ENCODE data around the gene ME3. TPM values are rescaled to one million over a fixed set of nuclear protein-coding genes. Genes with fewer than 3 reads are reported as not detected.

Gene ME3
- total RNA-seq, 4 donors from 2014 or later, result 15.9 to 94.9 (median 51.3) TPM

DNA sequence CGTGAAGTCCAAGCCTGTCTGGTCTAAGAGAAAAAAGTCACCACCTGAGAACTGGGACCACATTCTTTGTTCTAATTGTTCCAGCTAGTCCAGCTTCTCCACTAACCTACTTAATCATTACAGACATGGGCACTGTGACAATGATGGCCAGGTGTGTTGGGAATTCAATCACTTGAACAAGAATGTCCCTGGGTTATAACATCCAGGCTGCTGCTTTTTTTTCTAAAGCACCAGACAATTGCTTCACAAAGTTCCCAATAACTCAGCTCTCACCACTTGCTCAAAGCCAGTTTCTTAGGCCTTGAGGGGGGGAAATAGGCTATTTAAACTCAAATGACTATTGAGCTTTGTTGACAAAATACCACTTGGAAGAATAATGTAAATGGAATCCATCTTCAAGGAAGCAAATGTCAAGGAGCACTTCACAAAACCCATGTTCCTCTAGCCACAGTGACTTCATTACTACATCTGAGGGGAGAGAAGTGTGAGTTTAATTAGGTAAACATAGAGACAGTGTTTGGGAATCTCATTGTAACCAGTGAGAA lies 80.3 kb downstream of the ME3 start:
- TF ChIP-seq, protein P1, sequence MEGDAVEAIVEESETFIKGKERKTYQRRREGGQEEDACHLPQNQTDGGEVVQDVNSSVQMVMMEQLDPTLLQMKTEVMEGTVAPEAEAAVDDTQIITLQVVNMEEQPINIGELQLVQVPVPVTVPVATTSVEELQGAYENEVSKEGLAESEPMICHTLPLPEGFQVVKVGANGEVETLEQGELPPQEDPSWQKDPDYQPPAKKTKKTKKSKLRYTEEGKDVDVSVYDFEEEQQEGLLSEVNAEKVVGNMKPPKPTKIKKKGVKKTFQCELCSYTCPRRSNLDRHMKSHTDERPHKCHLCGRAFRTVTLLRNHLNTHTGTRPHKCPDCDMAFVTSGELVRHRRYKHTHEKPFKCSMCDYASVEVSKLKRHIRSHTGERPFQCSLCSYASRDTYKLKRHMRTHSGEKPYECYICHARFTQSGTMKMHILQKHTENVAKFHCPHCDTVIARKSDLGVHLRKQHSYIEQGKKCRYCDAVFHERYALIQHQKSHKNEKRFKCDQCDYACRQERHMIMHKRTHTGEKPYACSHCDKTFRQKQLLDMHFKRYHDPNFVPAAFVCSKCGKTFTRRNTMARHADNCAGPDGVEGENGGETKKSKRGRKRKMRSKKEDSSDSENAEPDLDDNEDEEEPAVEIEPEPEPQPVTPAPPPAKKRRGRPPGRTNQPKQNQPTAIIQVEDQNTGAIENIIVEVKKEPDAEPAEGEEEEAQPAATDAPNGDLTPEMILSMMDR (IDR thresholded peaks at IDR 0.05), result no peak
- no peak for TF ChIP-seq POLR2A (IDR thresholded peaks at IDR 0.05)
- H3K27ac ChIP-seq, result peak overlapping the region in 2 of 4 donors; percentile 62 to 75
- H3K36me3 ChIP-seq, result no peaks in the 10 kb centered on the region
- DNase-seq, result no peak
- H3K4me3 ChIP-seq, result no peak overlapping the region
- H3K4me1 ChIP-seq, result peaks cover 0 to 14% (median 0%) of the 10 kb centered on the region in 4 donors
- no peaks in the 10 kb centered on the region for H3K27me3 ChIP-seq
- no peaks in the 10 kb centered on the region for H3K9me3 ChIP-seq

DNA sequence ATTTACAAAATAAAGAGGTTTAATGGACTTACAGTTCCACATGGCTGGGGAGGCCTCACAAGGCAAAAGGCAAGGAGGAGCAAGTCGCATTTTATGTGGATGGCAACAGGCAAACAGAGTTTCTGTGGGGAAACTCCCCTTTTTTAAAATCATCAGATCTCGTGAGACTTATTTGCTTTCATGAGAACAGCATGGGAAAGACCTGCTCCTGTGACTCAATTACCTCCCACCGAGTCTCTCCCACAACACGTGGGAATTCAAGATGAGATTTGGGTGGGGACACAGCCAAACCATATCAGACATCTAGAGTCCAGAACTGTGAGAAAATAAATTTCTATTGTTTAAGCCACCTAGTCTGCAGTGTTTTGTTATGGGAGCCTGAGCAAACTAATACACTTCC lies 80.8 kb downstream of the ME3 start:
- Histone ChIP-seq H3K36me3 (no peaks in the 10 kb centered on the region), H3K27ac (peak overlapping the region in 1 of 4 donors; percentile 62), H3K9me3 (no peaks in the 10 kb centered on the region), H3K27me3 (no peaks in the 10 kb centered on the region), H3K4me3 (no peak overlapping the region), H3K4me1 (peaks cover 0 to 17% (median 0%) of the 10 kb centered on the region in 4 donors)
- no peak for DNase-seq
- TF ChIP-seq POLR2A (IDR thresholded peaks at IDR 0.05), result no peak
- TF ChIP-seq, protein P1 (IDR thresholded peaks at IDR 0.05), result no peak

DNA sequence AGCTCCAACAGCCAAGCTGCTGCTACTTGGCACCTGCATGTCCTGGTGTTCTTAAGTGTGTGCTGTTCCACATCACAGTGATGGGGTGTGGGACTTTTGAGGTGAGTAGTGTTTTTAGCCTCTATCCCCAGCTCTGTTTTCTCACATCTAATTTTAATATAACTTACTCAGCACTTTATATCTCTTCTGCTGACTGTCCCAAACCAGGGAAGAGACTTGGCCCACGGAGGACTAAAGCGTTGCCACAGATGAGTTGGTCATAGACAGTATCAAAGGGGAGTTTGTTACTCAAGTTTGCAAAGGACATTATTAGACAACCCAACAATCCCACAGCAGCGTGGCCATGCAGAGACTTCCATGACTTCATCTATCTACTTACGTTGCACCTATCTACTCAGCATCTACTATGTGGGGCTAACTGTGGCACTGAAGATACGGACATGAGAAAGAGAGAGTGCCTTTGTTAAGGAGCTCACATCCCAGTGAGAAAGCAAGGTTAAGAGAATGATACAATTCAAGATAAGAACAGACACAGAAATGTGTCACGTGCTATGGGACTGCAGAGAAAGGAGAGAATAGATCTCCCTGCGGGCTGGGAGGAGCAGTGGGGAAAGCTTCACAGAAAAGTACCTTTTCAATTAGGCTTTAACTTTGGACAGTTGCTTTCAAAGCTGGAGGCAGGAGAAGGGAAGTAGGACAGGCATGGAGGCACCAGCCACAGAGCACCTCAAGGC lies 82.4 kb downstream of the ME3 start:
- TF ChIP-seq, protein P1 (IDR thresholded peaks at IDR 0.05), result no peak
- Histone ChIP-seq H3K27me3 (no peaks in the 10 kb centered on the region), H3K9me3 (no peaks in the 10 kb centered on the region), H3K4me3 (no peak overlapping the region), H3K27ac (no peak overlapping the region), H3K4me1 (peaks cover 0 to 17% (median 0%) of the 10 kb centered on the region in 4 donors), H3K36me3 (no peaks in the 10 kb centered on the region)
- DNase-seq, result no peak

DNA sequence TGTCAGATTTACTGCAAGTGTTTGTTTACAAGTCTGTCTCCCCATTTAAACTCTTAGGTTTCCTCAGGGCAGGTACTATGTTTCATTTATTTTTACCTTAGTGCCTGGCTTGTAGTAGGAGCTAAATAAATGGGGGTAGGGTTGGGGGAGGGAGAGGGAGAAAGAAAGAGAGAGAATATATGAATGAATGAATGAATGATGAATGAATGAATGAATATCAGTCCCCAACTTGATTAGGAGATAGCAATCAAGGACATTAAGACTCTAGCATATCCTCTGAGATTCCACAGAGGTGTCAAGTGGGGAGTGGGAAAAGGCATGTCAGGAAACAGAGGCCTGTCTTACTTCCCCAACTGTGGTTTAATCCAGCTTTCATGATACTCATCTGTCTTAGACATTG lies 83.2 kb downstream of the ME3 start:
- Histone ChIP-seq H3K9me3 (no peaks in the 10 kb centered on the region), H3K4me1 (peaks cover 0 to 17% (median 0%) of the 10 kb centered on the region in 4 donors), H3K27ac (no peak overlapping the region), H3K36me3 (no peaks in the 10 kb centered on the region), H3K4me3 (no peak overlapping the region), H3K27me3 (no peaks in the 10 kb centered on the region)
- TF ChIP-seq POLR2A (IDR thresholded peaks at IDR 0.05), result no peak
- TF ChIP-seq, protein P1 (IDR thresholded peaks at IDR 0.05), result no peak
- DNase-seq, result no peak

DNA sequence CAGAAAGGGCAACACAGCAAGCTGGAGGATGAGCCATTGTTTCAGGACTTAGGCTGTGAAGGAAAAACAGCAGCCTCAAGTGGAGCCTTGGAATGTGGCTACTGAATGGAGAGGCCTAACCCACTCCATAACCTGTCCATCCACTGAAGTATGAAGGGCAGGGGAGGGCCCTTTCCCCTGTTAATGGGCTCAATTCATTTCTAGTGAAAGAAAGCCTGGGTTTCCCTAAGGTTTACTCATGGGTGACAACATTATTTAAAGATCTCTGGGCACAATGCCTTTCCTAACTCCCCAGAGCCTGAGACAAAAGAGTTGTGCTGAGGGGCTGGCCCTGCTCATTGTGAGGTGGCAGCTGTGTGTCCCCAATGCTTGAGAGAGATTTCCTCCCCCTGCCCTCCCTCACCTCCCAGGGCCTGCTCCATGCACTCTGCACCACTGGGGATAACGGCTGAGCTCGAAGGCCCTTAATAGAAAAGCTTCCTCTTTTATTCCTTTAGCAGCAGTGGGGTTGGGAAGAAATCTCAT lies 83.8 kb downstream of the ME3 start:
- no peak overlapping the region for H3K27ac ChIP-seq

More for the DNA sequence above, 83.8 kb downstream of the ME3 start:
- DNase-seq, result no peak
- no peaks in the 10 kb centered on the region for H3K27me3 ChIP-seq
- H3K9me3 ChIP-seq, result no peaks in the 10 kb centered on the region
- H3K36me3 ChIP-seq, result no peaks in the 10 kb centered on the region
- H3K4me1 ChIP-seq, result peaks cover 0 to 17% (median 0%) of the 10 kb centered on the region in 4 donors
- no peak overlapping the region for H3K4me3 ChIP-seq
- no peak for TF ChIP-seq POLR2A (IDR thresholded peaks at IDR 0.05)
- TF ChIP-seq, protein P1 (IDR thresholded peaks at IDR 0.05), result no peak

Measured in Peyer's patch (tissue), 4 donors.